Kidney epithelial cell (primary cell): ENCODE data around the gene DHRS2. TPM values are rescaled to one million over a fixed set of nuclear protein-coding genes. Genes with fewer than 3 reads are reported as not detected.

Source experiments
- DNase-seq: peaks from one replicate; pipeline ENCODE4 v3.0.0-alpha.2; 2010; ENCODE audit warnings: low read depth
- H3K27me3 ChIP-seq: 2 replicates; pipeline ENCODE4 v1.6.0; 2011; ENCODE audit warnings: low read length; ENCODE audit not compliant: control insufficient read depth, insufficient read depth
- H3K36me3 ChIP-seq: 2 replicates; pipeline ENCODE4 v1.5.1; 2011; ENCODE audit warnings: low read length; ENCODE audit not compliant: control insufficient read depth, insufficient read depth
- H3K4me3 ChIP-seq: 2 replicates; pipeline ENCODE4 v1.5.1; 2011; ENCODE audit warnings: low read depth, mild to moderate bottlenecking, control low read depth, low read length
- CTCF ChIP-seq: IDR thresholded peaks from 2 replicates; pipeline ENCODE4 v1.5.1; 2011; ENCODE audit warnings: mild to moderate bottlenecking, moderate library complexity, low read length, control low read depth, inconsistent platforms; ENCODE audit not compliant: insufficient read depth, poor library complexity, severe bottlenecking
- total RNA-seq: library from RNA; depleted of rRNA; stranded (reverse); fragments of >200 nt; gene quantifications from 2 replicates; pipeline ENCODE4 v1.2.3, GENCODE V29; 2015

Gene DHRS2
- total RNA-seq, 1 donor from 2014 or later: 3.6 TPM

GRCh38 chr14:23654231-23654630 lies 18.1 kb downstream of the DHRS2 start:
- DNase-seq: no peak
- H3K27me3 ChIP-seq: no peaks in the 10 kb centered on the region
- H3K4me3 ChIP-seq: no peak overlapping the region
- no peak for TF ChIP-seq CTCF
- H3K36me3 ChIP-seq: no peaks in the 10 kb centered on the region

DNA sequence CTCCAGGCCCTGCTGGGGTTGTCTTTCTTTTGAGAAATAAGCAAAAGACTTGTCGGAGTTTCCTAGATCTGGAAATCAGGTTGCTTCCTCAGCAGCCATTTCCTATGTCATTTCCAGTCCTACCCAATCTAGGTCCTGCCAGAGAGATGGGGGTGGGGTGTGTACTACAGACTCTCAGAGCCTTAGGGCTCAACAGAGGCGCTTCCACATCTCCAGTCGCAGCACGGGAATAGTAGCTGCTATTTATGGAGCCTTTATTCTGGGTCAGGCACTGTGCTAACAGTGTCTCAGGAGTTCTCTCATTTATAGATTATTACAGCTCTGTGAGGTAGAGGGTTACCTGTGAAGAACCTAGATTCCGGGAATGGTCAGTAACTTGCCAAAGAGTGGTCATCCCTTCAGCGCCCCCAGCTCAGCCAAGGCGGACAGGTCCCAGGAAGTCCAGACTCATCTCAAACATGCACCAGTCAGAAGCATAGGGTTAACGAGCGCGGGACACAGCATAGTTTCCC lies 21.9 kb downstream of the DHRS2 start:
- Histone ChIP-seq H3K36me3 (no peaks in the 10 kb centered on the region), H3K27me3 (no peaks in the 10 kb centered on the region), H3K4me3 (no peak overlapping the region)
- no peak for TF ChIP-seq CTCF
- no peak for DNase-seq

- no peak for TF ChIP-seq CTCF
- no peak overlapping the region for H3K4me3 ChIP-seq
- no peak for DNase-seq
- no peaks in the 10 kb centered on the region for H3K27me3 ChIP-seq
- no peaks in the 10 kb centered on the region for H3K36me3 ChIP-seq
These were observed 24.4 kb downstream of the DHRS2 start for GRCh38 chr14:23660290-23661226.

GRCh38 chr14:23661542-23661941 lies 25.4 kb downstream of the DHRS2 start:
- no peak for DNase-seq
- H3K27me3 ChIP-seq: no peaks in the 10 kb centered on the region
- H3K4me3 ChIP-seq: no peak overlapping the region
- H3K36me3 ChIP-seq: no peaks in the 10 kb centered on the region
- no peak for TF ChIP-seq CTCF

DNA sequence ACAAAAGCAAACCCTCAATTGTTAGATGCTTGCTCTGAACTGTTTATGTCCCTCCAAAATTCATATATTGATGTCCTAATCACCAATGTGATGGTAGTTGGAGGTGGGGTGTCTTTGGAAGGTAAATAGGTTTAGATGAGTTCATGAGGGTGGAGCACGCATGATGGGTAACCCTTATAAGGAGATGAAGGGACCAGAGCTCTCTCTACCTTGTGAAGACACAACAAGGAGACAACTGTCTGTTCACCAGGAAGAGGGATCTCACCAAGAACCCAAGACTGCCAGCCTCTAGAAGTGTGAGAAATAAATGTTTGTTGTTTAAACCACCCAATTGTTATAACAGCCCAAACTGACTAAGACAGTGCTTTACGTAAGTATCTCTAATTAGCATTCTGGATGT lies 27.0 kb downstream of the DHRS2 start:
- Histone ChIP-seq H3K4me3 (no peak overlapping the region), H3K36me3 (no peaks in the 10 kb centered on the region), H3K27me3 (no peaks in the 10 kb centered on the region)
- DNase-seq: no peak
- TF ChIP-seq CTCF: no peak
